RPMI7951 (cell line): ENCODE results near the gene ABTB2. TPM values are rescaled to one million over a fixed set of nuclear protein-coding genes. Genes with fewer than 3 reads are reported as not detected.
A peak's percentile ranks its signal among the peaks of the same experiment; 100 is the strongest.
"Not testable (repeated sequence)": the region's sequence is repeated elsewhere in the genome, so short reads cannot be mapped to it uniquely, and the experiment has no call there.

ENCODE experiments used
- DNase-seq: peaks from one replicate; pipeline ENCODE4 v3.0.0-alpha.2; 2012; ENCODE audit warnings: low read depth
- total RNA-seq: library from RNA; depleted of rRNA; stranded (reverse); fragments of >200 nt; shearing (Covaris generic); gene quantifications from 2 replicates; pipeline ENCODE4 v1.2.3, GENCODE V29; 2014

ABTB2 gene
- total RNA-seq, 1 experiment from 2014 or later = 2.8 TPM

GRCh38 chr11:34190192-34191139 is 167.3 kb downstream of the ABTB2 start:
- DNase-seq = no peak

GRCh38 chr11:34189191-34189590 is 168.6 kb downstream of the ABTB2 start:
- DNase-seq = no peak

DNA sequence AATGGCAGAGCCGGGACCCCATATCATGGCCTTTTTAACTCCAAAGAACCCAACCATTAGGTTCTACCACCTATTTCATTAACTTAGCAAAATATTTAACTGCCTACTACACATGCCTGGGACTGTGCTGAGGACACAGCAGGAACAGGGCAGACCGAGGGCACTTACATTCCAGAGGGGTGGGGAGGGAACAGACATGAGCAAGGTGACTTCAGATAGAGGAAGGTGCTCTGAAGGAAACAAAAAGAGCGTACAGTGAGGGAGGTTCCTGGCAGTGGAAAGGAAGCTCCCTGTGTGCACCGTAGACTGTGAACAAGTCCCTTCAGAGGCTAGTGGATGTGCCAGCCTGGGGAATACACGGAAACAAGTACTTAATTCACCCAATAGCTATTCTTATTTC is 169.6 kb downstream of the ABTB2 start:
- DNase-seq = no peak

DNA sequence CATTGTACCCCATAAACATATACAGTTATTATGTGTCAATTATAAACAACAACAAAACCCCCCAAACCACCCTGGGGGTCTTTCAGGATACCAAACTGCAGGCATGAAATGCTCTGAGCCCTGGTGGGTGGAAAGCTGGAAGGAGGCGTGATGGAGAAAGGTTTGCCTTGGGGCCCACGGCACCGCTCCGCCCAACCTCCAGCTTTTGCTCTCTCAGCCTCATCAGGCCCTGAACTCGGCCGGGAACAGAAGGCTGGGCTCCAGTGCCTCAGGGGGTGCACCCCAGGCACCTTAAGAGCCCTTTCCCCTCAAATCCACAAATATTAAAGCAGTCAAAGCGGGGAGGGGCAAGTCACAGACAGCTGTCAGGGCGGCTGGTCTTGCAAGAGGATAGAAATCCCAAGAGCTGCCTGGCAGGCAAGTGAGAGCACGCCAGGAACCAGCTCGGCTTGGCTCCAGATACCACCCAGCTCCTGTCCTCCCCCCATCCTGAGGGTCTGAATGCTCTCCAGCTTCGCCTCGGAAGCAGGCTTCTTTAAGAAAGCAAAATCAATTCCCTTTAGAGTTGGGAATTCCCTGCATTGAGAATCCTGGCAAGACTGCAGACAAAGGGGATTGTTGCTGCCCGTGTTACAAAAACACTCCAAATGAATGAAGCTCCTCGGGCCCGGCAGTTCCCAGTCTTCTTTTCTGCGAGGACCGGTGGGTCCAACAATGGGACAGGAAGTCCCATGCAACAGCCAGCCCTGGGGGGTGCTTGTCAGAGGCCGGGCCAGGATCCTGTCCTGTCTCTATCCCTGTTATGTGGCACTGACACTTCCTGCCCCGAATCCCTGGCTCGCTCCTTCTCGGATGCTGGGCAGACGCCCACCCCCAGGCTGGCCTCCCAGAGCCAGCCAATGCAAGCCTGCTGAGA is 171.6 kb downstream of the ABTB2 start:
- DNase-seq = no peak

DNA sequence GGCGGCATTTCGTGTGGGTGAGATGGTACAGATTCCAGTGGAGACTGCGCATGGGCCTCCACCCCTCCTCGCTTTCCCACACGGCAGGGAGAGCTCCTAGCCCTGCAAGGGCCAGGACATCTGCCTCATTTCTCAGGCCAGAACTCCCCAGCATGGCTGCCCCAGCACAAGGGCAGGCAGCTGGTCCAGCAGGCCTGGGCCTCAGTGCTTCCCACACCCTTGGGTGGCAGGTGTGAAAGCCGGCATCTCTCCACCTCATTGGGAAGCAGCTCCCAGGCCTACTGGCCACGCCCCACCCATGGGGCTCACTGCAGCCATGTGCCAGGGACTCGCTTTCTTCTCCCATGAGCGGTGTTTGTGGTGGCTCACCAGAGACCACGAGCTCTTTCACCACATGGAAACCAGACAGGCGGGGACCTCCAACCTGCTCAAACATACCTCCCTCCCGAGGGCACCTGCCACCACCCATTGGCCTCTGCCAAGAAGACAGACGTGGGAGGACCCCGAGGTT is 173.2 kb downstream of the ABTB2 start:
- DNase-seq = no peak

DNA sequence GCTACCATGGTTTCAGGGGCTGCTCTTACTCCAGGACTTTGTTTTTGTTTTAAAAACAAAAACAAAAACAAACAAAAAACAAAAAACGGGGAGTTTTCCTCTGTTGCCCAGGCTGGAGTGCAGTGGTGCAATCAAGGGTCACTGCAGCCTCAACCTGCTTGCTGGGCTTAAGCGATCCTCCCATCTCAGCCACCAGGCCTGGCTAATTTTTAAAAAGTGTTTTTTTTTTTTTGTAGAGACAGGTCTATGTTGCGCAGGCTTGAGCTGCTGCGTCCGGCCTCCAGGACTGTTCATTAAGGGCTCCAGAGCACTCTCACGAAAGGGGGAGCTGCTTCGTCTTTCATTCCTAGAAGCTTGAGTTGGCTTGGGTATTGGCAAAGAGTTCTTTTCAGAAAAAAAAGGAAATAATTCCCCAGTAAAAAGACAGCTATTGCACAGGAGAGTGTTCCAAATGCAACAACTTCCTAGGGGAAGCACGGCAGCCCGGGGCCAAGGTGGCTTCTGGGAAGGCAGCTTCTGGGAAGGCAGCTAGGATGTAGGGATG is 173.9 kb downstream of the ABTB2 start:
- no peak for DNase-seq

- no peak for DNase-seq
Observed at GRCh38 chr11:34182921-34183685, 174.7 kb downstream of the ABTB2 start.

DNA sequence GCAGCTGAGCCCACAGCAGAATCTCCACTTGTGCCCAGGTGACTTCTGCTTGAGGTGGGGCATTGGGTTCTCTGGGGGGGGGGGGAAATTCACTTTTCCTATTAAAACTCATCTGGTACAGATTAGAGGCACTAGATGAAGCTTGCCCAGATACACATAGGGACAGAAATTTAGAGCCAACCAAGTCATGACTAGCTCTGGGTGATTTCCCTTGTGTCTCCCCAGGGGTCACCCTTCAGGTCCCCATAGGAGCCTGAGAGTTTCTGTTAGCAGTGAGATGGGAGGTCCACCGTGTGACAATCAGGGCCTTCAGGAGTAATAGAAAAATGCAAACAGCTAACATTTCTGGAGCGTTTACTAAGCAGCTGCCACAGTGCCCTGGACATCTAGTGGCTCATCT is 175.4 kb downstream of the ABTB2 start:
- no peak for DNase-seq

- DNase-seq = no peak
Observed at GRCh38 chr11:34181856-34182405, 175.9 kb downstream of the ABTB2 start.

DNA sequence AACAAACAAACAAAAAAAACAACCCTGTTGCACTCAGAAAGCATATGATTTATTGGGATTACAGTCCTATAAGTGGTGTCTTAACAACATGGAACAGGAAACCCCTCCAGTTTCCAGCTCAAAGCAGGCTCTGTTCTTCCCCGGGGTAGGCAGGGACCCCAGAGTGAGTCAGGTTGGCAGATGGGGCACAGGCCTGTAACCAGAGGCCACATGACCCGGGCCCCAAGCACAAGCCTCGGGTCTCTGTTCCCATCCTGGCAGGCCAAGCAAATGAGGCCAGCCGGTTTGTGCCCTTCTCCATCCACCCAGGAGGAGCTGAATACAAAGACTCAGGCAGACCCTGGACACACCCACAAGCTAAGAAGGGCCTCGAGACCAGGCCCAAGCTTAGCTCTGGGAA is 176.6 kb downstream of the ABTB2 start:
- DNase-seq = peak; percentile 27

GRCh38 chr11:34180814-34181165 is 177.0 kb downstream of the ABTB2 start:
- not testable (repeated sequence) for DNase-seq

DNA sequence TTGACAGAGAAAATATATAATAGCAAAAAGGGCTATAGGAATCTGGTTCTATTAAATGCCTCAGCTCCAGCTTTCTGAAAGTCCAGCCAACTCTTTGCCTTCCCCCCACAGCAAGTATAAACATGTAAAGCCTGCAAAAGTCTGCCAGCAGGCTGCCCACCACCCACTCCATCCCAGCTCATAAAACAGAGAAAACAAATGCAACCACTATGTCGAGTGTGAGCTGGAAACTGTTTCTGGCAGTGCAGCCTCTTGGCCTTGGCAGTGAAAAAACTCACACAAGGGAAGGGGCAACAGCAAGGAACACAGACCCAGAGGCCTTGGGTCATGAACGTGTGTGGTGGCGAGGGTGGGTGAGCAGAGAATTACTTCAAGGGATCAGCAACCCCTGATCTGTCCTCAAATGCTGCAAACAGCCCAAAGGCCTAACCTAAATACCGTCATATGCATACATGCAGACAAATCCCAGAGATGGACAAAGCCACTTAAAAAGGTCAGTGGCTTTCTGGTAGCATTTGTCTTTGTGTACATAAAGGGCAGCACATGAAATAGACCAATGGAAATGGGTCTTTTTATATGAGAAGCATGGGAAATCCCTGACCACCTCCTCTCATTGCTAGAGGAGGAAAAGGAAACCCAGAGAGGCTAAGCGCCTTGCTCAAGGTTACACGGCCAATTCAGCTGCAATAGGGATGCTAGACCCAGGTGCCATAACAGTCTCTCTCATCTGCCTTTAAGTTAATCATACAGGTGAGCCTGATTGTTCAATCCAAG is 177.6 kb downstream of the ABTB2 start:
- DNase-seq = no peak

DNA sequence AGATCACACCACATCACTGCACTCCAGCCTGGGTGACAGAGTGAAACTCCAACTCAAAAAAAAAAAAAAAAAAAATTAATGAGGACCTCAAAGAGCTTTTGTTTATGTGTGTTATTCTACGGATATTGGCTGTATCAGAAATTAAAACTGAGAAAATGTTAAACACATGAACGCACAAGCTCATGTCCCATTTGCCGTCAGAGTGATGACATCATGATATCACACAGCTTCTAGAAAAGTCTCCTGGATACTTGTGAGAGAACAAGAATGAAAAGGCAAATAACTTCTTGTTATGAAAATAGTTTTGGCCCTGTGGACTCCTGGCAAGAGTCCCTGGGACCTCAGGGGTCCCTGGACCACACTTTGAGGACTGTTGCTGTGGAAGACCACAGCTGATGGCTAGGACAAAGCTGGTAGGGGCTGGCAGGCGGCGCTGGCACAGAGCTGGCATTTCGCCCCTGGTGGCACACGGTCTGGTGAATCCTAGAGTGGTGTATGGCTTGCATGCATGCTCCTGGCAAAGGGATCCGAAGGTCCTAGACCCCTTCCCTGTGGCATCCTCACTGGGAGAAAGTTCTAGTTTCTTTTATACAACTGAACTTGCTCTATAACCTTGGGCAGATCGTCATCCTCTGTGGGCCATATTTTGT is 178.7 kb downstream of the ABTB2 start:
- no peak for DNase-seq

DNA sequence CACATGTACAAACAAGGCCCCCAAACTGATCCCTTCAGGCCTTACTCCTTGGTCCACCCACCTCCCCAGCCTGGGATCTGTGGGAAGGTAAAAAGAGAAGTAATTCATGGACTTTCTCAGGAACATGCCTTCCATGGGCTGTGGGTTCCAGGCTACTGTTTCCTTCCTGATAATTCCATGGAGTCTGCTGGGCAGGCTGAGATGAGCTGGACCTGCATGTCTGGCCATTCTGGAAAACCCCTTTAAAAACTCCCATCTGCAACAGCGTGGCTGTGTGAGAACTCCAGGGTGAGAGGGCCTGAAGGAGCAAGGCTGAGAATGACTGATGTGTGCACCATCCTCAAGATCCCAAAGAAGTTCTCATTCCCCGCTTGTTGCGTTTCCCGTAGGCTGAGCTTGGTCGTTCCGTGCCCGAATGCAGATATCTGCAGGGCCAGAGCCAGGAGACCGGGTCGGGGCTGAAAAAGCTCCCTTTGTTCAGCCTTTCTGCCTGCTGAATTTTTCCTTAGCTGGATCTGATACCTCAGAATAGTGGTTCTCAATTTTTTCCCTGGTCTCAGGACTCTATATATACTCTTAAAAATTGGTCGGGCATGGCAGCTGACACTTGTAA is 179.5 kb downstream of the ABTB2 start:
- no peak for DNase-seq

GRCh38 chr11:34176751-34177209 is 181.0 kb downstream of the ABTB2 start:
- DNase-seq = no peak

DNA sequence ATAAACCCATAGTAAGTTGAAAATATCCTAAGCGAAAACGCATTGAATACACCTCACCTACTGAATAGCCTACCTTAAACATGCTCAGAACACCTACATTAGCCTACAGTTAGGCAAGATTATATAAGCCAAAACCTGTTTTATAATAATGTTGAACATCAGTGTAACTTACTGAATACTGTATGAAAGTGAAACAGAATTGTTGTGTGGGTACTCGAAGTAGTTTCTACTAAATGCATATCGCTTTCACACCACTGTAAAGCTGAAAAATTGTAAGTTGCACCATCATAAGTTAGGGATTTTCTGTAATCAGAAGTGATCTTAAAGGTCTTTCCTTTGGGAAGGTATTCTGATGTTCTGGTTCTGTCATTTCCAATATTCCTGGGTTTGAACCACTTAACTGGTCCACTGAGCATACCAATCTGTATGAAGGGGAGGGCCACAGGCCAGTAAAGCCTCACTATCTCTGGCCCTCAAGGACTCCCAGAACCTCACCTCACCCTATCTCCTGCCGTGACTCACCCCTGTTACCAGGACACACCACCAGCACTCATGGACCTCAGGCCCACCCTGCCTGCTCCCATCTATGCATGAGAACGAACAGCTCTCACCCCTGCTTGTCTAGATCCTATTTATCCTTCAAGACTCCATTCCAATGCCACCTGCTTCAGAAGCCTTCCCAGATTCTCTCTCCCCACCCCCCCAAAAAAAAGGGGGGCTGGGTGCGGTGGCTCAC is 182.4 kb downstream of the ABTB2 start:
- DNase-seq = no peak

DNA sequence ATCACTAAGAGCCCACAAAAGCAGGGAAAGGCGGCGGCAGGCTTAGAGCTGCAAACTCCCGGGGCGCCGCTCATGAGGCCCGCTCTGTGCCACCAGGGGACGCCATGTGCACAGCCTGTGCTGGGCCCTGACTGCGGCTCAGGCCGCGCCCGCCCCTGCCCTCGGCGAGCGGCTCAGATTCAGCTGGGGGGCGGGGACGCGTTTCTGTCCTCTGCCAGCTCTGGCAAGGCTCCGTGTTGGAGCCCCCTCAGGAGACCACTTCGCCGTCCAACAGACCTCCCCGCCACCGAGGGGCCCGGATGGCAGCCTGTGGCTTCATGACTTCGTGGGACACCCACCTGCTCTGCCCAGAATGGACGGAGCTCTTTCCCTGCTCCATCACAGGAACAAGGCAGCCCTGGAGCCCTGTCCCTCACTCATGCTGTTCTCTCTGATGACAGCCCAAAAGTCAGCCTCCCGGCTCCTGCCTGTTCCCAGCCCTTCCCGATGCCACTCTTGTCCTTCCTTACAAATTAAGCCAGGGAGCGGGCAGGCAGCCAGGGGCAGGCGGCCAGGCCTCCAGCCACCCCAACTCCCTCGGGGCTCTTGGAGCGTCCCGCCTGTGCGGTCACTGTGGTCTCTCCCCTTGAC is 183.3 kb downstream of the ABTB2 start:
- peak; percentile 89 for DNase-seq

DNA sequence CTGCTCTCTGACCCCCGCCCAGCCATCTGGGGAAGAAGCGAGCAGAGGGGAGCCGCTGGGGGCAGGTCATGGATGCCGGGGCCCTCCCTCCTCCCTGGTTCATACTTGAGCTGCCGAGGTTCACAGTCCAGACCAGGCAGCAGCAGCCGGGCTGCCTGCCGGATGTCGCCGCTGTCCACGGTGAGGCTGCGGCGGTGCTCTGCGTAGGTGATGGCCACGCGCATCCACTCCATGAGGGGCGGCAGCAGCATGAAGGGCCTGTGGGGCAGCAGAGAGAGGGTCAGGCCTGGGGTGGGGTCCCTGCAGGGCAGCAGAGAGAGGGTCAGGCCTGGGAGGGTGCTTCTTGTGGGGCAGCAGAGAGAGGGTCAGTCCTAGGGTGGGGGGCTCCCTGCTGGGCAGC is 184.8 kb downstream of the ABTB2 start:
- DNase-seq = no peak
